K562 (cell line): ENCODE data around the gene TIMM17B. TPM values are rescaled to one million over a fixed set of nuclear protein-coding genes. Genes with fewer than 3 reads are reported as not detected.

Experiments
- GTF3C2 ChIP-seq: IDR thresholded peaks from 3 replicates; pipeline ENCODE4 v1.6.1; 2011; ENCODE audit warnings: borderline replicate concordance, mild to moderate bottlenecking, moderate library complexity; ENCODE audit not compliant: insufficient read length; ENCODE audit errors: extremely low read depth
- RBFOX2 ChIP-seq: fragments of 200-400 bp; formaldehyde crosslinking; IDR thresholded peaks from 2 replicates; pipeline ENCODE4 v1.6.1; 2017; ENCODE audit warnings: low read depth, mild to moderate bottlenecking, low read length, moderate library complexity
- ZFX ChIP-seq: sonication (generic); formaldehyde crosslinking; IDR thresholded peaks from 2 replicates; pipeline ENCODE4 v1.8.0; 2022; ENCODE audit warnings: mild to moderate bottlenecking, missing genetic modification reagents, moderate library complexity
- ZNF699 ChIP-seq: fragments of 250-450 bp; sonication (Bioruptor Pico); IDR thresholded peaks from 2 replicates; pipeline ENCODE4 v1.8.0; 2021; ENCODE audit warnings: mild to moderate bottlenecking, moderate library complexity; ENCODE audit not compliant: insufficient replicate concordance
- polyA plus RNA-seq, 8 experiments: library from polyadenylated mRNA; depleted of rRNA in 4 of 8; stranded (reverse) in 5 of 8; unstranded in 3 of 8; fragments of >200 nt; fragmentation: Nextera tagmentation in 2 of 8; fragmentation: Illumina TruSeq in 1 of 8; extraction: Ambion mirVana in 2 of 8; extraction: Trizol in 1 of 8; gene quantifications; 2 replicates each; pipeline versions ENCODE4 v1.2.1 to v1.2.3, GENCODE V29; 2011 to 2014; ENCODE audit warnings: inconsistent platforms in 1 of 8, missing spikeins in 1 of 8
- total RNA-seq, 7 experiments: library from RNA; depleted of rRNA in 6 of 7; stranded (reverse); fragments of >200 nt in 6 of 7; fragmentation: Illumina TruSeq in 2 of 7; extraction: Trizol in 2 of 7; gene quantifications; 2 replicates each; pipeline versions ENCODE4 v1.2.1 to v1.2.3, GENCODE V29; 2011 to 2021; ENCODE audit warnings: low replicate concordance in 1 of 7

The TIMM17B gene
- total and polyA plus RNA-seq, 9 of the 15 experiments (the other 6 are each of a cell fraction or from before 2014, with no cell fraction given): 9.9 to 184 (median 115) TPM

GRCh38 chrX:48913605-48914366 lies 16.2 kb upstream of the TIMM17B start (continued):
- no peak for TF ChIP-seq GTF3C2
- TF ChIP-seq RBFOX2: peak; percentile 37; the same call in 1 of the 2 replicates
- no peak for TF ChIP-seq ZNF699
- no peak for TF ChIP-seq ZFX (CRISPR knock-in tag)
- TF ChIP-seq, all 486 proteins: peak for 2
